ENCODE measurements around the gene MRPL47. TPM values are rescaled to one million over a fixed set of nuclear protein-coding genes. Genes with fewer than 3 reads are reported as not detected.
A peak's percentile ranks its signal among the peaks of the same experiment; 100 is the strongest.

Gene MRPL47
- total RNA-seq (2011; cell fraction: chromatin; rRNA removed; ENCODE audit: low replicate concordance): 6.0 and 12.3 TPM in 2 replicates
- total RNA-seq (2011; cell fraction: nucleolus; rRNA removed): 5.3 and 7.0 TPM in 2 replicates
- 9.3 and 12.7 TPM in 2 replicates for total RNA-seq (2011; cell fraction: nucleoplasm; rRNA removed)
- 88.2 and 101 TPM in 2 replicates for total RNA-seq (2014; rRNA removed)
- total RNA-seq (2014; rRNA removed; fragmentation: Illumina TruSeq; extraction: Trizol): 143 and 162 TPM in 2 replicates
- 110 and 123 TPM in 2 replicates for total RNA-seq (2015; rRNA removed; fragmentation: Illumina TruSeq; extraction: Trizol)
- 109 and 127 TPM in 2 replicates for total RNA-seq (2021)
- 86.1 and 139 TPM in 2 replicates for polyA plus RNA-seq (2011; rRNA removed)
- 15.6 and 27.7 TPM in 2 replicates for polyA plus RNA-seq (2011; cell fraction: cytosol; rRNA removed)
- 10.9 and 21.0 TPM in 2 replicates for polyA plus RNA-seq (2011; cell fraction: nucleus; rRNA removed)
- 66.9 and 77.8 TPM in 2 replicates for polyA plus RNA-seq (2012)
- polyA plus RNA-seq (2014; fragmentation: Illumina TruSeq; extraction: Trizol): 130 and 141 TPM in 2 replicates
- 100 to 1,000 TPM; 396 to 437 TPM for polyA plus RNA-seq (2014; fragmentation: Nextera tagmentation; extraction: Ambion mirVana)
- polyA plus RNA-seq (2014; rRNA removed): 137 and 144 TPM in 2 replicates
- polyA minus RNA-seq (2011; rRNA and poly(A)+ RNA removed): 61.6 and 65.4 TPM in 2 replicates
- 10.6 and 22.7 TPM in 2 replicates for polyA minus RNA-seq (2011; cell fraction: cytosol; rRNA and poly(A)+ RNA removed)
- 4.7 and 12.1 TPM in 2 replicates for polyA minus RNA-seq (2011; cell fraction: nucleus; rRNA and poly(A)+ RNA removed)
- percentile 92 among the genes with signal in this experiment for Bru-seq, nascent RNA
- BruChase-seq, experiment 1, labeled RNA remaining after a 2-hour chase: percentile 88 among the genes with signal in this experiment
- BruChase-seq, experiment 2, labeled RNA remaining after a 6-hour chase: percentile 87 among the genes with signal in this experiment
- long read RNA-seq, experiment 1, transcript MRPL47-203 (7 exons, 1,370 nt): major isoform, 221 of 373 reads
- long read RNA-seq, experiment 1, partial matches to known transcripts: 130 of 373 reads
- long read RNA-seq, experiment 1, other reads (novel, unspliced or antisense): 20 of 373 reads
- long read RNA-seq, experiment 2, transcript MRPL47-203 (7 exons, 1,370 nt): major isoform, 121 of 156 reads
- long read RNA-seq, experiment 2, partial matches to known transcripts: 17 of 156 reads
- long read RNA-seq, experiment 2, other reads (novel, unspliced or antisense): 15 of 156 reads
- long read RNA-seq, experiment 3, transcript MRPL47-203 (7 exons, 1,370 nt): major isoform, 181 of 202 reads
- long read RNA-seq, experiment 3, partial matches to known transcripts: 10 of 202 reads
- long read RNA-seq, experiment 3, other reads (novel, unspliced or antisense): 9 of 202 reads

DNA sequence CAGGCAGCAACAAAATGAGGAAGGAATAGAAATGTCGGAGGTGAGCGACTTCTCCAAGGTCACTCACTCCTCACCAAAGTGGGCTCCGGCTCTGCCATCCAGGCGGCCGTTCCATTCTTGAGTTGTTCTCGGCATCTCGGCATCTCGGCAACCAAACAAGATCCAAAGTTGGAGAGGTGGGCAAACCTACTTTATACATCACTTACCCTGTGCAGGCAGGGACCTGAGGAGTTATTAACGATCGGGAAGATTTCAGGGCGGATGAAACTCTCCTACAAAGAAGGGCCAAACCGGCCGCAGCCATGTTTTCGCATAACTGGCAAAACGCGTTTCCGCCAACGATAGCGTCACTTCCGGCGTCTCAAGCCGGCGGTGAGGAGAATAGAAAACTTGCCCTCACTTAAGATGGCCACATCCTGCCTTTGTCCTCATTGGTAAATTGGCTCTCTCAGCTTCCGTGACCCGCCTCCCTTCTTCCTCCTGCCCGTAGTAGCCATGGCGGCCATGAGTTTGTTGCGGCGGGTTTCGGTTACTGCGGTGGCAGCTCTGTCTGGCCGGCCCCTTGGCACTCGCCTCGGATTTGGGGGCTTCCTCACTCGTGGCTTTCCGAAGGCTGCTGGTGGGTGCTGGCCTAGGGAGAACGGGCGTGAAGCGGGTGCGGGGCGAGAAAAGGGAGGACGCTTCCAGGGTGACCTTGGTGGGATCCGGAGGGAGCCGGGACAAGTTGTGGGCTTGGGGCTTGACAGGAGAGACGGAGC lies at the start of gene MRPL47, which contains the start of gene NDUFB5:
TSS of gene MRPL47 (minus strand) at position 318 of the 758 bp plus-strand sequence. CDS start at position 304, 14 bp downstream.
TSS of gene NDUFB5 (plus strand) at position 474 of the 758 bp plus-strand sequence. CDS start at position 496, 22 bp downstream.
- FAIRE-seq: peak; percentile 99
- peak within 1 kb of the TSS; percentile 100 for H3K9ac ChIP-seq (ENCODE audit: insufficient read depth in 1 of 2, low read depth in 2 of 2, low read length in 2 of 2)
- H3K27me3 ChIP-seq (ENCODE audit: control insufficient read depth in 2 of 2, insufficient read depth in 2 of 2, low read length in 2 of 2): no peaks in the 10 kb centered on the region
- no peaks in the 10 kb centered on the region for H4K20me1 ChIP-seq (replicated peaks; ENCODE audit: control insufficient read depth, insufficient read depth, low read length)
- in situ Hi-C loops (cut with MboI) (no loop called here), intact Hi-C loops (cut with micrococcal nuclease) (no loop called here)
- DNase-seq (ENCODE audit: extremely low read depth in 1 of 4, low spot score in 3 of 4): peak; percentile 87 to 97 (median 91)
- peaks cover 85% of the 10 kb centered on the region for H3K79me2 ChIP-seq (ENCODE audit: control insufficient read depth, insufficient read depth, low read length)
- ChIA-PET CTCF (ENCODE audit: low intra/inter-chr PET ratio) (no interaction called here), POLR2A (interaction anchor here (0.7 to 1.4 kb wide), 11 partner anchors 9 to 1656 kb away, joined by 3 to 18 read pairs (median 4); partner anchors contain the start of gene ACTL6A)
- no peaks in the 10 kb centered on the region for H3K9me1 ChIP-seq (ENCODE audit: control insufficient read depth, insufficient read depth, low read length)
- peak within 1 kb of the TSS; percentile 89 for H2AFZ ChIP-seq (ENCODE audit: low read depth, low read length)
- no TSS peak for BruUV-seq (replicated peaks)
- peak within 1 kb of the TSS; percentile 100 for H3K4me2 ChIP-seq (ENCODE audit: insufficient read depth, low read length)
- peak within 1 kb of the TSS; percentile 78 for H3K4me3 ChIP-seq
- peak within 1 kb of the TSS; percentile 96 for H3K27ac ChIP-seq (ENCODE audit: extremely low read depth, low read depth, low read length)
- peaks cover 66% of the 10 kb centered on the region for H3K36me3 ChIP-seq (ENCODE audit: control insufficient read depth, insufficient read depth, low read length)
- under 1% methylated on average over 45 of the region's 45 CpGs for WGBS (ENCODE audit: insufficient coverage, low coverage, missing lambda C conversion rate)
- no peaks in the 10 kb centered on the region for H3K9me3 ChIP-seq (replicated peaks; ENCODE audit: control insufficient read depth, insufficient read depth, low read depth, low read length)
- H3K4me1 ChIP-seq (replicated peaks in 1 of 2; ENCODE audit: control insufficient read depth in 2 of 2, insufficient read depth in 2 of 2, low read length in 2 of 2): peaks cover 10 to 24% of the 10 kb centered on the region in 2 experiments; a peak in 4 of 5 replicates
- peak; percentile 98 for ATAC-seq
- no peak for TF ChIP-seq RBM17 (IDR thresholded peaks at IDR 0.05; ENCODE audit: borderline replicate concordance, low read depth, low read length)
- TF ChIP-seq FOXK1 (CRISPR knock-in tag; IDR thresholded peaks at IDR 0.05; ENCODE audit: borderline replicate concordance): peak; percentile 70; the same call in 1 of the 2 replicates
- TF ChIP-seq, protein P1, sequence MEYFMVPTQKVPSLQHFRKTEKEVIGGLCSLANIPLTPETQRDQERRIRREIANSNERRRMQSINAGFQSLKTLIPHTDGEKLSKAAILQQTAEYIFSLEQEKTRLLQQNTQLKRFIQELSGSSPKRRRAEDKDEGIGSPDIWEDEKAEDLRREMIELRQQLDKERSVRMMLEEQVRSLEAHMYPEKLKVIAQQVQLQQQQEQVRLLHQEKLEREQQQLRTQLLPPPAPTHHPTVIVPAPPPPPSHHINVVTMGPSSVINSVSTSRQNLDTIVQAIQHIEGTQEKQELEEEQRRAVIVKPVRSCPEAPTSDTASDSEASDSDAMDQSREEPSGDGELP (CRISPR knock-in tag; IDR thresholded peaks at IDR 0.05; ENCODE audit: borderline replicate concordance): peak; percentile 65; the same call in 1 of the 2 replicates
- TF ChIP-seq ZBTB7A (IDR thresholded peaks at IDR 0.05; ENCODE audit: borderline replicate concordance, control insufficient read depth, low read depth, low read length): peak; percentile 17; the same call in 1 of the 2 replicates
- no peak for TF ChIP-seq ETS2 (tag; IDR thresholded peaks at IDR 0.05; ENCODE audit: borderline replicate concordance, poor library complexity, severe bottlenecking)
- TF ChIP-seq ZNF583 (CRISPR knock-in tag; IDR thresholded peaks at IDR 0.05): no peak
- peak; percentile 50 for TF ChIP-seq TEAD4 (IDR thresholded peaks at IDR 0.05; ENCODE audit: low read length)
- TF ChIP-seq TEAD4 (CRISPR knock-in tag; IDR thresholded peaks at IDR 0.05; ENCODE audit: borderline replicate concordance): no peak
- TF ChIP-seq, protein P2, sequence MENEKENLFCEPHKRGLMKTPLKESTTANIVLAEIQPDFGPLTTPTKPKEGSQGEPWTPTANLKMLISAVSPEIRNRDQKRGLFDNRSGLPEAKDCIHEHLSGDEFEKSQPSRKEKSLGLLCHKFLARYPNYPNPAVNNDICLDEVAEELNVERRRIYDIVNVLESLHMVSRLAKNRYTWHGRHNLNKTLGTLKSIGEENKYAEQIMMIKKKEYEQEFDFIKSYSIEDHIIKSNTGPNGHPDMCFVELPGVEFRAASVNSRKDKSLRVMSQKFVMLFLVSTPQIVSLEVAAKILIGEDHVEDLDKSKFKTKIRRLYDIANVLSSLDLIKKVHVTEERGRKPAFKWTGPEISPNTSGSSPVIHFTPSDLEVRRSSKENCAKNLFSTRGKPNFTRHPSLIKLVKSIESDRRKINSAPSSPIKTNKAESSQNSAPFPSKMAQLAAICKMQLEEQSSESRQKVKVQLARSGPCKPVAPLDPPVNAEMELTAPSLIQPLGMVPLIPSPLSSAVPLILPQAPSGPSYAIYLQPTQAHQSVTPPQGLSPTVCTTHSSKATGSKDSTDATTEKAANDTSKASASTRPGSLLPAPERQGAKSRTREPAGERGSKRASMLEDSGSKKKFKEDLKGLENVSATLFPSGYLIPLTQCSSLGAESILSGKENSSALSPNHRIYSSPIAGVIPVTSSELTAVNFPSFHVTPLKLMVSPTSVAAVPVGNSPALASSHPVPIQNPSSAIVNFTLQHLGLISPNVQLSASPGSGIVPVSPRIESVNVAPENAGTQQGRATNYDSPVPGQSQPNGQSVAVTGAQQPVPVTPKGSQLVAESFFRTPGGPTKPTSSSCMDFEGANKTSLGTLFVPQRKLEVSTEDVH (IDR thresholded peaks at IDR 0.05; ENCODE audit: low read depth, partially characterized antibody): peak; percentile 90
- TF ChIP-seq, protein P3, sequence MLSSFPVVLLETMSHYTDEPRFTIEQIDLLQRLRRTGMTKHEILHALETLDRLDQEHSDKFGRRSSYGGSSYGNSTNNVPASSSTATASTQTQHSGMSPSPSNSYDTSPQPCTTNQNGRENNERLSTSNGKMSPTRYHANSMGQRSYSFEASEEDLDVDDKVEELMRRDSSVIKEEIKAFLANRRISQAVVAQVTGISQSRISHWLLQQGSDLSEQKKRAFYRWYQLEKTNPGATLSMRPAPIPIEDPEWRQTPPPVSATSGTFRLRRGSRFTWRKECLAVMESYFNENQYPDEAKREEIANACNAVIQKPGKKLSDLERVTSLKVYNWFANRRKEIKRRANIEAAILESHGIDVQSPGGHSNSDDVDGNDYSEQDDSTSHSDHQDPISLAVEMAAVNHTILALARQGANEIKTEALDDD (IDR thresholded peaks at IDR 0.05): no peak
